AG04450 (cell line): Measurements from ENCODE around the gene TCEA3. TPM values are rescaled to one million over a fixed set of nuclear protein-coding genes. Genes with fewer than 3 reads are reported as not detected.
A peak's percentile ranks its signal among the peaks of the same experiment; 100 is the strongest.

ENCODE experiments used
- CTCF ChIA-PET: fragments of 300-600, 350-600 bp; formaldehyde crosslinking; extraction: SDS; loops from one replicate; lab custom pipeline; 2022; ENCODE audit warnings: antibody characterized with exemption, inconsistent platforms; lab: Charles Lee
- POLR2A ChIA-PET: fragments of 350-600 bp; formaldehyde crosslinking; extraction: SDS; loops from one replicate; lab custom pipeline; 2021; ENCODE audit warnings: antibody characterized with exemption, inconsistent platforms; lab: Yijun Ruan, JAX
- DNase-seq: peaks from one replicate; pipeline ENCODE4 v3.0.0-alpha.2; 2011; ENCODE audit warnings: low read depth, low spot score
- H3K27ac ChIP-seq: one replicate; pipeline ENCODE4 v1.5.1; 2012; ENCODE audit warnings: low read depth, low read length, control low read depth
- H3K27me3 ChIP-seq: one replicate; pipeline ENCODE4 v1.6.0; 2012; ENCODE audit warnings: low read length; ENCODE audit not compliant: control insufficient read depth, insufficient read depth
- H3K4me3 ChIP-seq: 2 replicates; pipeline ENCODE4 v1.5.1; 2011; ENCODE audit warnings: mild to moderate bottlenecking, low read depth, low read length, control low read depth
- H3K9me3 ChIP-seq: 2 replicates; pipeline ENCODE4 v1.5.1; 2012; ENCODE audit warnings: low read length; ENCODE audit not compliant: control insufficient read depth, insufficient read depth
- polyA plus RNA-seq: library from polyadenylated mRNA; depleted of rRNA; stranded (reverse); fragments of >200 nt; gene quantifications from 2 replicates; pipeline ENCODE4 v1.2.3, GENCODE V29; 2011
- TF ChIP-seq, protein P1 (sequence below): IDR thresholded peaks from 2 replicates; pipeline ENCODE4 v1.5.1; 2011; ENCODE audit warnings: low read depth, low read length, control low read depth, inconsistent platforms

The TCEA3 gene
- polyA plus RNA-seq, 1 experiment, result 14.7 TPM

- ChIA-PET CTCF (interaction anchor here (1.2 to 3.4 kb wide), 4 partner anchors 10 to 36 kb away, joined by 3 to 24 read pairs (median 6); partner anchors contain the start of gene HNRNPR), POLR2A (interaction anchor here (0.6 to 2.8 kb wide), 11 partner anchors 9 to 166 kb away, joined by 3 to 41 read pairs (median 4); partner anchors contain the start of genes ASAP3 and HNRNPR)
Observed at GRCh38 chr1:23367791-23368561, 56.6 kb downstream of the TCEA3 start.

GRCh38 chr1:23367451-23367790, 57.1 kb downstream of the TCEA3 start:
- POLR2A ChIA-PET, result interaction anchor here (1.2 to 2.8 kb wide), 4 partner anchors 10 to 27 kb away, joined by 4 to 41 read pairs (median 6); partner anchors contain the start of gene HNRNPR

More at GRCh38 chr1:23367791-23368561, 56.6 kb downstream of the TCEA3 start:
- peak; percentile 97 for DNase-seq
- Histone ChIP-seq H3K9me3 (peaks cover 30% of the 10 kb centered on the region), H3K27ac (peak overlapping the region; percentile 96), H3K27me3 (no peaks in the 10 kb centered on the region), H3K4me3 (peak overlapping the region; percentile 99)
- TF ChIP-seq, protein P1, sequence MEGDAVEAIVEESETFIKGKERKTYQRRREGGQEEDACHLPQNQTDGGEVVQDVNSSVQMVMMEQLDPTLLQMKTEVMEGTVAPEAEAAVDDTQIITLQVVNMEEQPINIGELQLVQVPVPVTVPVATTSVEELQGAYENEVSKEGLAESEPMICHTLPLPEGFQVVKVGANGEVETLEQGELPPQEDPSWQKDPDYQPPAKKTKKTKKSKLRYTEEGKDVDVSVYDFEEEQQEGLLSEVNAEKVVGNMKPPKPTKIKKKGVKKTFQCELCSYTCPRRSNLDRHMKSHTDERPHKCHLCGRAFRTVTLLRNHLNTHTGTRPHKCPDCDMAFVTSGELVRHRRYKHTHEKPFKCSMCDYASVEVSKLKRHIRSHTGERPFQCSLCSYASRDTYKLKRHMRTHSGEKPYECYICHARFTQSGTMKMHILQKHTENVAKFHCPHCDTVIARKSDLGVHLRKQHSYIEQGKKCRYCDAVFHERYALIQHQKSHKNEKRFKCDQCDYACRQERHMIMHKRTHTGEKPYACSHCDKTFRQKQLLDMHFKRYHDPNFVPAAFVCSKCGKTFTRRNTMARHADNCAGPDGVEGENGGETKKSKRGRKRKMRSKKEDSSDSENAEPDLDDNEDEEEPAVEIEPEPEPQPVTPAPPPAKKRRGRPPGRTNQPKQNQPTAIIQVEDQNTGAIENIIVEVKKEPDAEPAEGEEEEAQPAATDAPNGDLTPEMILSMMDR, result no peak

GRCh38 chr1:23366598-23366997, 58.0 kb downstream of the TCEA3 start:
- no peak for DNase-seq
- Histone ChIP-seq H3K27me3 (no peaks in the 10 kb centered on the region), H3K27ac (no peak overlapping the region), H3K9me3 (peaks cover 44% of the 10 kb centered on the region), H3K4me3 (no peak overlapping the region)
- TF ChIP-seq, protein P1, result no peak
- POLR2A ChIA-PET, result interaction anchor here (2.8 kb wide), 1 partner anchor 22 kb away, joined by 41 read pairs; the partner anchor contains the start of gene HNRNPR
- CTCF ChIA-PET, result interaction anchor here (3.4 kb wide), 1 partner anchor 37 kb away, joined by 24 read pairs; no protein-coding TSS in a partner anchor

More at GRCh38 chr1:23367451-23367790, 57.1 kb downstream of the TCEA3 start:
- TF ChIP-seq, protein P1, result no peak
- H3K27me3 ChIP-seq, result no peaks in the 10 kb centered on the region
- no peak overlapping the region for H3K27ac ChIP-seq
- CTCF ChIA-PET, result interaction anchor here (3.4 kb wide), 1 partner anchor 36 kb away, joined by 24 read pairs; no protein-coding TSS in a partner anchor
- peaks cover 36% of the 10 kb centered on the region for H3K9me3 ChIP-seq
- peak overlapping the region; percentile 99 for H3K4me3 ChIP-seq
- no peak for DNase-seq

DNA sequence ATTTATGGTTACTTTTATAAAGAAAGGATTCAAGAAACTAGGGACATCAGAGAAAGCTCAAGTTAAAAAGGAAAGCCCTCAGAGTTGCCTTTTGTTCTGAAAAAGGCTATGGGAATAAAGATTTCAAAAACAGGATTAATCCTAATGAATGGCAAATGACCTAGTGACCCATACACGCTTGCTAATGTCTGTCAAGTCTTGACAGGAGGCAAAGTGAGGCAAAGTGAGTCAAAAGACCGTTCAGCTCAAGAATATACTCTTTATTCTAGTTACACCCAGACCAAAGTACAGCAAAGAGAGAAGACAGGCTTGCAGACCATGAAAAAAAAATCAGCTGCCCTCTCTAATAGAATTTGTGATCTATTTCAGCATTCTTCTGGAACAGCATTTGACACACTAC, 58.4 kb downstream of the TCEA3 start:
- ChIA-PET POLR2A (interaction anchor here (2.8 kb wide), 1 partner anchor 21 kb away, joined by 41 read pairs; the partner anchor contains the start of gene HNRNPR), CTCF (interaction anchor here (0.6 kb wide), 1 partner anchor 48 kb away, joined by 3 read pairs; no protein-coding TSS in a partner anchor)
- Histone ChIP-seq H3K4me3 (no peak overlapping the region), H3K9me3 (peaks cover 49% of the 10 kb centered on the region), H3K27me3 (no peaks in the 10 kb centered on the region), H3K27ac (no peak overlapping the region)
- no peak for DNase-seq
- TF ChIP-seq, protein P1, result no peak
